Activated CD4-positive, alpha-beta T cell treated with anti-CD3 and anti-CD28 coated beads, Interleukin-10, Interleukin-2, amounts not matched to agents 100 ng/mL and 50 ng/mL, durations not matched to agents 16 hours and 8 hours (primary cell): ENCODE data around the gene SEC11A.
A peak's percentile ranks its signal among the peaks of the same experiment; 100 is the strongest.

Experiments used
- DNase-seq: peaks from one replicate; pipeline ENCODE4 v3.0.0-alpha.2; 2020

The SEC11A gene

GRCh38 chr15:84634228-84634837 lies 81.6 kb downstream of the SEC11A start:
- peak; percentile 43 for DNase-seq

- peak; percentile 73 for DNase-seq
Measured at GRCh38 chr15:84633311-84634227, 82.4 kb downstream of the SEC11A start.

- DNase-seq = no peak
Measured at GRCh38 chr15:84631706-84632272, 84.2 kb downstream of the SEC11A start.

GRCh38 chr15:84629033-84629432 lies 86.9 kb downstream of the SEC11A start:
- DNase-seq = no peak

GRCh38 chr15:84625123-84625522 lies 90.8 kb downstream of the SEC11A start:
- DNase-seq = no peak

GRCh38 chr15:84624359-84624758 lies 91.6 kb downstream of the SEC11A start:
- DNase-seq = no peak

GRCh38 chr15:84621358-84621979 lies 94.5 kb downstream of the SEC11A start:
- no peak for DNase-seq

GRCh38 chr15:84620626-84621025 lies 95.3 kb downstream of the SEC11A start:
- DNase-seq = no peak
